RWPE2 (cell line): Measurements from ENCODE around the gene GABRD.

Experiments used
- ATAC-seq: fragments of 200-7000 bp; cut with Tn5 transposase; 3 replicates; pipeline ENCODE4 v1.9.1; 2021; ENCODE audit warnings: low read depth
- DNase-seq: peaks from one replicate; pipeline ENCODE4 v3.0.0-alpha.2; 2020; ENCODE audit warnings: low spot score
- H3K27ac ChIP-seq: fragments of 450-650 bp; 2 replicates; pipeline ENCODE4 v1.5.1; 2017; ENCODE audit warnings: mild to moderate bottlenecking; ENCODE audit not compliant: poor library complexity, severe bottlenecking
- H3K27me3 ChIP-seq: fragments of 250-450 bp; sonication (Bioruptor Pico); 2 replicates; pipeline ENCODE4 v1.5.1; 2021; ENCODE audit warnings: mild to moderate bottlenecking, moderate library complexity; ENCODE audit not compliant: insufficient read depth, poor library complexity, severe bottlenecking
- H3K36me3 ChIP-seq: fragments of 250-450 bp; sonication (Bioruptor Pico); 2 replicates; pipeline ENCODE4 v1.5.1; 2020; ENCODE audit warnings: low read depth, mild to moderate bottlenecking, moderate library complexity
- H3K4me1 ChIP-seq: fragments of 250-450 bp; sonication (Bioruptor Pico); 2 replicates; pipeline ENCODE4 v1.5.1; 2021; ENCODE audit warnings: mild to moderate bottlenecking, moderate library complexity; ENCODE audit not compliant: insufficient read depth, poor library complexity, severe bottlenecking
- H3K4me3 ChIP-seq: fragments of 250-450 bp; sonication (Bioruptor Pico); 2 replicates; pipeline ENCODE4 v1.5.1; 2021; ENCODE audit warnings: mild to moderate bottlenecking, moderate library complexity; ENCODE audit not compliant: severe bottlenecking
- H3K9me3 ChIP-seq: fragments of 250-450 bp; sonication (Bioruptor Pico); 2 replicates; pipeline ENCODE4 v1.5.1; 2021; ENCODE audit warnings: mild to moderate bottlenecking, moderate library complexity; ENCODE audit not compliant: severe bottlenecking
- CTCF ChIP-seq: fragments of 450-650 bp; IDR thresholded peaks from one replicate; pipeline ENCODE4 v1.5.1; 2017; ENCODE audit warnings: mild to moderate bottlenecking, moderate library complexity; ENCODE audit not compliant: poor library complexity, severe bottlenecking

GABRD gene

GRCh38 chr1:2000432-2000831 is 18.7 kb upstream of the GABRD start:
- ATAC-seq: no peak
- Histone ChIP-seq H3K27ac (no peak overlapping the region), H3K9me3 (no peaks in the 10 kb centered on the region), H3K4me3 (no peak overlapping the region), H3K27me3 (peaks cover 6% of the 10 kb centered on the region), H3K4me1 (peaks cover 5% of the 10 kb centered on the region), H3K36me3 (no peaks in the 10 kb centered on the region)
- TF ChIP-seq CTCF: no peak
- DNase-seq: no peak

GRCh38 chr1:2000850-2001249 is 18.3 kb upstream of the GABRD start:
- Histone ChIP-seq H3K9me3 (no peaks in the 10 kb centered on the region), H3K4me1 (peaks cover 5% of the 10 kb centered on the region), H3K27ac (no peak overlapping the region), H3K4me3 (no peak overlapping the region), H3K27me3 (peaks cover 6% of the 10 kb centered on the region), H3K36me3 (no peaks in the 10 kb centered on the region)
- TF ChIP-seq CTCF: no peak
- ATAC-seq: no peak
- DNase-seq: no peak

GRCh38 chr1:2001773-2002411 is 17.3 kb upstream of the GABRD start:
- peaks cover 5% of the 10 kb centered on the region for H3K4me1 ChIP-seq
- H3K27ac ChIP-seq: no peak overlapping the region
- no peak overlapping the region for H3K4me3 ChIP-seq
- no peak for ATAC-seq
- no peaks in the 10 kb centered on the region for H3K9me3 ChIP-seq
- H3K27me3 ChIP-seq: peaks cover 6% of the 10 kb centered on the region
- no peak for DNase-seq
- no peaks in the 10 kb centered on the region for H3K36me3 ChIP-seq
- no peak for TF ChIP-seq CTCF

GRCh38 chr1:2003541-2004131 is 15.5 kb upstream of the GABRD start, which contains the start of gene CFAP74:
CFAP74 (minus strand) TSS chr1:2003786; CDS start chr1:1990956, 12,830 bp downstream.
- peak; percentile 45; the same call in 2 of the 3 replicates for ATAC-seq

More at GRCh38 chr1:2003541-2004131, 15.5 kb upstream of the GABRD start, which contains the start of gene CFAP74:
- peaks cover 5% of the 10 kb centered on the region for H3K4me1 ChIP-seq
- H3K36me3 ChIP-seq: no peaks in the 10 kb centered on the region
- H3K27ac ChIP-seq: no peak within 1 kb of the TSS
- peak within 1 kb of the TSS; percentile 2 for H3K4me3 ChIP-seq
- H3K9me3 ChIP-seq: no peaks in the 10 kb centered on the region
- no peak for TF ChIP-seq CTCF
- peak; percentile 47 for DNase-seq
- H3K27me3 ChIP-seq: peaks cover 6% of the 10 kb centered on the region
